ENCODE measurements around the gene MOCOS.

Gene MOCOS

DNA sequence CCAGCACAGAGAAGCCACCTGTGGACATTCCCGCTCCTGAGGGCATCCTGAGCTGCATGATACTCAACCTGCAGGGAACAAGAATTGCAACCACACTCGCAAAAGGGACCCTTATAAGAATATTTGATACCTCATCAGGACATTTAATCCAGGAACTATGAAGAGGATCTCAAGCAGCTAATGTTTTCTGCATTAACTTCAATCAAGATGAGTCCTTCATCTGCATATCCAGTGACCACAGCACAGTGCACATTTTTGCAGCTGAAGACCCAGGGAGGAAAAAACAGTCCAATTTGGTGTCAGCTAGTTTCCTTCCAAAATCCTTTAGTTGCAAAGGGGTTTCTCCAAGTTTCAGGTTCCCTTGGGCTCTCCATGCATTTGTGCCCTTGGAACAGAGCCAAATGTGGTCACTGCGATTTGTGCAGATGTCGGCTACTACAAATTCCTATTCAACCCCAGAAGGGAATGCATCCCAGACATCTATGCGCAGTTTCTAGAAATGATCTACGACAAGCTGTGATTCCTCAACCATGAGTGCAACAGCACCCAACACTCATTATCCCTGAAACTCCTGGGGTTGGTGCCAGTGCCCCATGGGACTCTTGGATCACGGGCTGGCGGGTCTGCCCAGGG, 86.9 kb downstream of the MOCOS start:
- no peak for DNase-seq

DNA sequence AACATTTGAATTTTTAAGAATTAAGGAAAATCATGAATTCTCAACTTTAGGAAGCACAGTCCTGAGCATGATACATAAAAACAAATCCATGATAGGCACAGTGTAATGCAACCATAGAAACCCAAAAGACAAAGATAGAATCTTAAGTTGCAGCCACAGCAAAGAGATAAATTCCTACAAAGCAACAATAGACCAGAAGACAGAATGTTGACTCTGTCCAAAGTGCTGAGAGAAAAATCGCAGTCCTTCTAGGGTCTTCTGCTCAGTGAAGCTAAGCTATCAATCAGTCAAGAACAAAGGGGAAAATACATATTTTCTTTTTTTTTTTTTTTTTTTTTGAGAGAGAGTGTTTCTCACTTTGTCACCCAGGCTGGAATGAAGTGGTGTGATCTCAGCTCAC, 88.3 kb downstream of the MOCOS start:
- DNase-seq, result no peak

DNA sequence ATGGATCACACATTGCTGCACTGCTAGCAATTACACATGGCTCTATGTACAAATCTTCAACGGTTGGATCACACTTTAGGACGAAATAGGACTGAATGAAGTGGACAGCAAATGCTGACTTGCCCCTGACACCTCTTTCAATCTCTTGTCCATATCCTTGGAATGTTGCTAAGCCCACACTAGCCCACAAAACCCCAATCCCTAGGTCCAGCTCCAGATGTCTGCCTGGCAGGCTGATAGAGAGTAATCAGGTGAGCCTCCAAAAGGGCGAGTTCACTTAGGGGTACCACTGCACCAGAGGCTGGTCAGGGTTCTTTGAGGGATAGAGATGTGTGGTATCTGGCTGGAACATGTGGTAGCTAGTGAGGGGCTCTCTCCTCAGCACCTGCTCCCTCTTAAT, 91.7 kb downstream of the MOCOS start:
- no peak for DNase-seq

DNA sequence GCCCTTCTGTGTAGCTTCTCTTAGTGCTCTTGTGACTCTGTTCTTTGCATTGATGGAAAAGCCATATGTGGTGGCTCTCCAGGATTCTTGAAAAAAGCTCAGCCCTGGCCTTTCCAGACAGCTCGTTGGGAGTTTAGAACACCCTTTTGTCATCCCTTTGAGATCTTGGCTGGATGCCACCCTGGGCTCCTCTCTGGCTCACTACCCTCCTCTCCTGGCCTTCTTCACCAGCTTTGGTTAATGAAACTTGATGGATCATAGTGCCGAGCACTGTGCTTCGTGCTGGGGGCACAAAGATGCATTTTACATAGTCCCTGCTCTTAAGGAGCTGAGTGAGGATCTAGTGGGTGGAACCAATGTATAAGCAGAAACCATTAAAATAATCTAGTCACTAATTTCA, 94.6 kb downstream of the MOCOS start:
- no peak for DNase-seq

DNA sequence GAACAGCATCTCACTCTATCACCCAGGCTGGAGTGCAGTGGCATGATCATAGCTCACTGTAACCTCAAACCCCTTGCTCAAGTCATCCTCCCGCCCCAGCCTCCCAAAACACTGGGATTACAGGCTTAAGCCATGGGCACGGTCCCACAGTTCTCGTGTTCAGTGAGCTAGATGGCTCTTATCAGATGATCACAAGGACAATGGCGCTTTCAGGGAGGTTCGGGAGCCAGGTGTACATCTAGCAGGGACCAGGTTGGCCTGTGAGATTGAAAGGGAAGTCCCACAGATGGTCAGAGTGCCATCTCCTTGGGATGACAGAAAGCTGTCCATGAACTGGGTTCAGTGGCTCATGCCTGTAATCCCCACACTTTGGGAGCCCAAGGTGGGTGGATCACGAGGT, 96.2 kb downstream of the MOCOS start:
- no peak for DNase-seq

DNA sequence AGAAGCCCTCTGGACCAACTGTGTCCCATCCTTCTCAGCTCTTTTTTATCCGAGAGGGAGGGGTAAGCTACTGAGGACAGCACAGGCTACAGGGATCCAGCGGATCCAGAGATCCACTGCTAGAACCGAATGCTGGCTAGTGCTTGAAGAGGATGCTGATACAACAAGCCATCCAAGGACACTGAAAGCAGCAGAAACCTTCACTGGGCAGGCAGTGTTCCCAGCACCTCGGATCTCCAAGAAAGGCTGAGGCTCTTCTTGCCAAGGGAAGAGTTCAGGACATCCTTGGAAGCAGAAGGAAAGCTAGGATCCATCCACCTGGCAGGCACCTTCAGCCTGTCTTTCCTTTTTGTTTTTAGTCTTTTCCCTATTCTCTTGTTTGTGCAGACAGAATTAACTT, 97.0 kb downstream of the MOCOS start:
- DNase-seq, result no peak

DNA sequence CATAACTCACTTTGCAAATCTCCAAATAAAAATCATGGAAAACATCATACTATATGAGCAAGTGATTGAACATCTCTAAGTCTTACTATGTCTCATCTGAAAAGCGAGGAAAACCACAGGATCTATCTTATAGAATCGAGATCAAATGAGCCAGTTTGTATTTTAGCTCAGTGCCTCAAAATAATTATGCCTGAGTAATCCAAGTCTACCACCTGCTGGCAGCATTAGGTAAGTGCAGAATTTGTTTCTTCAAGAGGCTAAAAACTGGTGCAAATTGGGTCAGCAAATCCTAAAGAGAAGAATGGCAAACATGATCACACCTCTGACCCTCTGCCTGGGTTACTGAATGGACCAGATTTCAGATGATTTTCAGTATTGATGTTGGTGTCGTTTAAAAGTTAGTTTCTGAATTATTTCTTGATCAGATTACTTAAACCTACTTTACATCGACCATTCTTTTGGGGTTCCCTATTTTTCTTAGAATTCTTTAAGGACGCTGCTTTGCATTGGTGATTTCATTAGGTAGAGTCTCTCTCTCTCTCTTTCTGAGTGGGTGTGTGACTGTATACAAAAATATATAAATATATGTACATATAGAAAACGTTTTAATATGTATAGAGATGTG, 97.5 kb downstream of the MOCOS start:
- DNase-seq, result peak; percentile 79

DNA sequence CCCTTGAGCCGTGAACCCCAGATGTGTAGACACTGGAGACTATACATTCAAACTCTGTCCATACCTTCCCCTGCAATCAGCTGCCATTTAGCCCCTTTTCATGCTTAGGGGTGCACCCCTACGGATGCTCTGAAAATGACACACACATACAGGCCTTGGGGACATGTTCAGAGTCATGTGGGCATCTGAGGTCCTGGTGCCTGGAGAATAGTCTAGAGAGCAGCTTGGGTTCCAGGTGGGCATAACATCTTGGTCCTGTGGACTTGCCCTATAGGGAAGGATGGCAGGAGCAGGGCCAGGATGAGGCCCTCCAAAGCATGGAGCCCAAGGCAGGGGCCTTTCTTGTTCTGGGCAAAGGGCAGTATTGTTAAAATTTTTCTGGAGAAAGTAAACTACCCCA, 100.4 kb downstream of the MOCOS start:
- DNase-seq, result no peak

DNA sequence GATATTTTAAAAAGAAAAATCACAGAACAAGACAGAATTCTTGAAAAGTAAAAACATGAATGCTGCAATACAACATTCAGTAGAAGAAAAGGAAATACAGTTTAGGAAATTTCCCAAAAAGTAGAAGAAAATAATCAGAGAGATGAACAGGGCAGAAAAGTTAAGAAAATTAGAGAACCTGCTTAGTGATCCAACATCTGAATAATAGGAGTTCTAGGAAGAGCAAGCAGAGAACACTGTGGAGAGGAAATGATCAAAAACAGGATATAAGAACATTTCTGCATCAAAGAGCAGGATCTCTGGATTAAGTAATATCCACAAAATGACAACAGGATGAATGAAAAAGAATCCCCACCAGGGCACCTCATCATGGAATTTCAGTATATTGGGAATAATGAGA, 101.4 kb downstream of the MOCOS start:
- DNase-seq, result no peak

DNA sequence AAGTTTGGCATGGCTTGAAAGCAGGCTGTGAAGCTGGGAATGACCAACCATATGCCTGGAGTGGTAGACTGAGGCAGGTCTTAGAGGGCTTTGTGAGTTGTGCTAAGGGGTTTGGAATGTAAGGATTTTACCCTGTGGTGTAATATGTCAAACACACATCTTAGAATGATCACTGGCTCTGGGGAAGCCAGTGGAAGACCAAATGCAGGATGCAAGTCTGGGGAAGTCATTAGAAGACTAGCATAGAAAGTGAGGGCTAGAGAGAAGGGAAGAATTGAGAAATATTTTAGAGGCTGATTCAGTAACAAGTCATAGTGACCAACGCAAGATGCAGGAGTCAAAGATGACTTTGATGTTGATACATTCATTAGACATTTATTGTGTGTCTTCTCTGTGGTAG, 106.7 kb downstream of the MOCOS start:
- no peak for DNase-seq

DNA sequence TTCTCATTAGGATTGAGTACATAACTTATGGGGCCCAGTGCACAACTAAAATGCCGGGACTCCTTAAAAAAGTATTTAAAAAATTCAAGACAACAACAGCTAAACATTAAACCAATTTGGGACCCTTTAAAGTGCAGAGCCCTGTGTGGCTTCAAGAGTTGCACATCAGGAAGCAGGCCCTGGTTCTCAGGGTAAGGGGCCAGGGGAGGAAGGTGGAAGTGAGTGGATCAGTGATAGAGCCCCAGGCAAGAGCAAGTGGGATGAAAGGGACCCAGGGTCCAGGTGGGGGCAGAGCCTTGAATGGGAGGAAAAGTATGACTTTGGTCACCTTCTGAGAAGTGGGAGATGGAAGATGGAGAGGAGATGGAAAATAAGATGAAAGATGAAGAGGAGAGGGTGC, 107.9 kb downstream of the MOCOS start:
- no peak for DNase-seq

DNA sequence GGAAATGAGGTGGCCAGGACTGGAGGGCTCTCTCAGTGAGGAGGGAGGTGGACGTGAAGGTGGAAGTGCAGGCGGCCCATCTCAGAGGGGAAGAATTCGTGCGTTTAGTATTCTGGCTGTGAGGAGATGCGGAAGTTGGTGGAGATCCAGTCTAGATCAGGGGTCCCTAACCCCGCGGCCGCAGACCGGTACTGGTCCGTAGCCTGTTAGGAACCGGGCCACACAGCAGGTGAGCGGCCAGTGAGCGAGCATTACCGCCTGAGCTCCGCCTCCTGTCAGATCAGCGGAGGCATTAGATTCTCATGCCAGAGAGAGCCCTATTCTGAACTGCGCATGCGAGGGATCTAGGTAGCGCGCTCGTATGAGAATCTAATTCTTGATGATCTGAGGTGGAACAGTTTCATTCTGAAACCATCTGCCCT, 108.6 kb downstream of the MOCOS start:
- DNase-seq, result no peak

DNA sequence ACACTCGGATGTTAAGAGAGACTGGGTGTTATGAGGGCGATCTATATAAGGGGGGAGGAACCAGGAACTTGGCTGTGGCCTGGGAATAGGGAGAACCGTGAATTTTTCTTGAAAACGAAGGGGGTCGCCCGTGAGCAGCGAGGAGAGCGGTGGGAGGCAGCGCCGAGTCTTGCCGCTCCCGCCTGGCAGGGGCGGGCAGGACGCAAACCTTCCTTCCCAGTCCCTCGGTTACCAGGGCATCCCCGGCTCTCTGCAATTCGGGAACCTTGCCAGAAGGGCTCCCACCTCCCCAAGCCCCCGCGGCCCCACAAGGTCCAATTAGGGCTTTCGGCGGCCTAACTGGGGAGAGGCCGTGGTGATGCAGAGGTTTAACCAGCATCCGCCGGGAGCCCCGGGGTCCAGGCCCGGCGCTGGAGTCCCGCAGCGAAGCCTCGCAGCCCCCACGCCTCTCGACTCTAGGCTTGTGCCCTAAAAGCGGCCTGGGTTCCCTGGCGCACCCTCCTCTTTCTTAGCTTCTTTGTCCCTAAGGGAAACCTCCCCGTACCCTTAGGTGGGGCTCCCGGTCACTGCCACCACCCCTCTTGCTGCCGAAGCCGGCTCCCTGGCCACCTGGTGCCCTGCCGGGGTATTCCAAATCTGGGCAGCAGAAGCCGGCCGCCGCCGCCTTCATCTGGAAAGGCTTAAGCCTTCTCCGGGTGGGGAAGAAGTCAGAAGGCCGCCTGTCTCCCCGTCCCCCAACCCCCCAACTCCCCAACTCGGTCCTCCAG, 109.5 kb downstream of the MOCOS start:
- DNase-seq, result peak; percentile 34

DNA sequence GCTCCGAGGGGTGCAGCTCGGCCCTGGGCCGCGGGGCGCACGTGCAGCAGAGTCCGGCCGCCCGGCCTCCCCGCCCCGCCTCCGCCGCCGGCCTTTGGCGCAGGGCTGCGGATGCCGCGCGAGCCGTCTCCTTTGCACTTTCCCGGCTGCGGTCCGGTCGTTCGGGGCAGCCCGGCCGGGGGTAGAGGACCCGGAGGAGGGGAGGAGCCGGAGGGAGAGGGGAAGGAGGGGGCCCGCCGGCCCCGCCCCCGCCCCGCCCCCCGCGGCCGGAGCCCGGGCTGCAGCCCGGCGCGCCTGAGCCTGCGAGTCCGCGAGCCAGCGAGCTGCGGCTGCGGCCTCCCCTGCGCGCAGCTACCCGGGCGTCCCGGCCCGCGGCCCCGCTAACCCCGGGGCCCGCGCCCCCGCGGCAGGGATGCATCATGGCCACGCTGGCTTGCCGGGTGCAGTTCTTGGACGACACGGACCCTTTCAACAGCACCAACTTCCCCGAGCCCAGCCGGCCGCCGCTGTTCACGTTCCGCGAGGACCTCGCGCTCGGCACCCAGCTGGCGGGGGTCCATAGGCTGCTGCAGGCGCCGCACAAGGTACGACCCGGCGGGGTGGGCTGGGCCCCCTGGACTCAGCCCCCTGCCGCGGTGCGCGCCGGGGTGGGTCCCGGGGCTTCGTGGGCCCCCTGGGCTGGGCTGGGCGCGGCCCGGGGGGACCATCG, 110.3 kb downstream of the MOCOS start, which contains the start of gene FHOD3:
FHOD3 (plus strand) TSS at position 297 of the 709 bp plus-strand sequence; CDS start at position 420, 123 bp downstream.
- DNase-seq, result peak; percentile 7

DNA sequence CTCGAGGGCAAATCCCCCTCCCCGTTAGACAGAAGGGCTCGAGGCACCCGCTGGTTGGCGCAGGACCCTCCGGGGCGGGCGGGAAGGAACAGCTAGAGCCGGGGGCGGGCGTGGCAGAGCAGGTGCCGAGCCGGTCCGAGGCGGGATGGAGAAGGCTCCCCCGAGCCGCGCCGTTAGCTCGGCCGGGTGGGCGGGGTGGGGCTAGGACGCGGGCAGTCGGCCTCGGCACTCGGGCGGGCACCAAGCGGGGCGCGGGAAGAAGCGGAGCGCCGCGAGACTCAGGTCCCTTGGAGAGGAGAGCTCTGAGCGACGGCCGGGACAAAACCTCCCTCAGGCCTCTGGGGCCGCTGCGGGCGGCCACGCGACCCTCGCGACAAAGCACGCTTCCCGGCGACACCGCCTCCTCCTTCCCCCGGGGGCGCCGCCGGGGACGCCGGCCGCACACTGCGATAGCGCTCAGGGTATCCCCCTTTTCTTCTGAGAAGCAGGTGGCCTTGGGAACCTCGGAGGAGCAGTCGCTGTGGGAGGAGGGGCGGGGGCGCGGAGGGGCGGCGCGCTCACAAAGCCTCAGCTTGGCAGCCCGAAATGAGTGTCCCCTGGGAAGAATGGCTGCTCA, 110.9 kb downstream of the MOCOS start:
- DNase-seq, result no peak

DNA sequence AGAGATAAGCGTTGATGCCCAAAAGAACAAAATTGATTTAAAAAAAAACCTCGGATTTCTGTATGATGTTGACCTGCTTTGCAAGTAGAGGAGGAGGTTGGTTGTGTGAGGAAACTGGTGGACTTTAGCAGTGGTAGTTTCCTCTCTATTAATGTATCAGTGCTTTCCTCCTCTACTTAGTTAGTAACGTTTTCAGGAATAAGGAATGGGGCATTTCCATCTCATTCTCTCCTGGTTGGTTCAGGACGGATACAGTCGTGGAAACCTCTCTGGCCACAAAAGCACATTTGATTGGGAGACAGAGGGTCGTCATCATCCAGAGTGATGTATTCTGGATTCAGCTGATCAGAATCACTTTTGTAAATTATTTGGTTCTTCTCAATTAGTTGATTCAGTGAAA, 111.7 kb downstream of the MOCOS start:
- DNase-seq, result no peak

DNA sequence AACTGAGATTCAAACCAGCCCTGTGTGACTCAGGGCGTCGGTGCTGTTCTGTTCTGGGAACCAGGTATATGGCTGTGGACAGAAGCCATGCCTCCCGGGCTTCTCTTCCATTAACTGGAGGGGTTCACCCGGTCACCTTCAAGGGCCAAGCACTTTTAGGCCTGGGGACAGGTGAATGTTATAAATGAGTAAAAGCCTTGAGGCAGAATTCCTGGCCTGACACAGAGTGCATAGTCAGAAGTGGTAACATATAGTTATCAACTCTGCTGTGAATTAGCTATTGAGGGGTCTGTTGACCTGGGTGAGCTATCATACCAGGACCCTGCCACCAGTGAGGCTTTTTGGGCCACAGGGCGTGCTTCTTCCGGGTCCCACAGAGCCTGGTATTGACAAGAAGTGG, 112.9 kb downstream of the MOCOS start:
- no peak for DNase-seq

DNA sequence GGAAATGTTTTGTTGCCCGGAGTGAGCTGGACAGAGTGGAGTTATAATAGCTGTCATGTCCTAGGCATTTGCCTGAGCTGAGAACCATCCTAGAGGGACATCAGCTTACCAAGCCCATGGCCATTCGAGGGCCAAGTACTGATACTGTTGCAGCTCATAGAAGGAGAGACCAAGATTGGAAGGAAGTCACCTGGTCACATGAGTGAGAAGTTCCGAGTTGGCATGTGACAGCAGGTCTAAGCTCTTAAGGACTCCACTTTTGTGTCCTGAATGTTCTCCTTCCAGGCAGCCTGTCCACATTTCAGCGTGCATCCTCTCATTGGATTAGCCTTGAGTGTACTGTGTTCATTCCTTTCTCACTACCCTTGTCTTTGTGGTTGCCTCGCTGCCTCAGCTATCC, 114.6 kb downstream of the MOCOS start:
- no peak for DNase-seq

DNA sequence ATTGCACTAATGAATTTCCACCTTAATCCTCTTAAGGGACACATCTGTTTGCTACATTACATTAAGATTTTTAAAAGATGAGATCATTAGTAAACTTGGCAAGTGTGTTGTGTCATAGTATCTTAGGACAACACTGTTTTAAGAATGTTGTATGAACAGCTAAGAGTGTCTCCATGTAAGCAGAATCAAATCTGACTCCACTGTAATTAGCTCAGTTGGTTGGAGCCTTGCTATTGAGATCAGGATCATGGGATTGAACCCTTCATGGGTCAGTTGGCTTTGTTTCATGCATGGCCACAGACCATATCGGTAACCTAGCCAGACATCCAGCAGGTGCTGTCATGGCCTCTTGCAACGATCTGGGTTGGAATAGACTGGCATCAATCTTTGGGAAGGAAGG, 115.4 kb downstream of the MOCOS start:
- no peak for DNase-seq

DNA sequence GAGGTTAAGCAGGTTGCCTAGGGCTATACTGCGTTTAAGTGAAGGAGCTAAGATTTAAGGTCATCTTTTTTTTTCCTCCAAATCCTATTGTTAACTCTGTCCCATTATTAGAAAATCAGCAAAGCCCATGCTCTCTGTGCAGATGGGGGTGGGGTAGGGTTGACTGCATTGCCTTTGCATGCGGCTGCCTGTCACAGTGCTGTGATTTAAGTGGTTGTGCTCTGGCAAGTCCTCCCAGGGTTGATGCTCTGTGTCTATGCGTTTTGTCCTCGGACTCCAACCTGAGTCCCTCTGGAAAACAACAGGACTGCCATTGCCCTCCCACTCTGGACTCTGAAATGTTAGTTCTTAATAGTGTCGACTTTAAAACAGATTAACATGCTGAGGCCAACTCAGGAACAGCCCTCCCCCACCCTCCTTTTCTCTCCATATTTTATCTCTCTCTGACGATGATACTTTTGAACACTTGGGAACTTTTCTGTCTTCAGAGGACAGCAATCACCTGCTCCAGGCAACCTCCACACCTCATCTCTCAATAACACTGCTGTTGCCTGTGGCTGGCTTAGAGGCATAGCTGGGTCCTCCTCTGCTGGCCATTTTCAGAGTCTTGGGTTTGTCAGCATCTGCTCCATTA, 116.0 kb downstream of the MOCOS start:
- no peak for DNase-seq

DNA sequence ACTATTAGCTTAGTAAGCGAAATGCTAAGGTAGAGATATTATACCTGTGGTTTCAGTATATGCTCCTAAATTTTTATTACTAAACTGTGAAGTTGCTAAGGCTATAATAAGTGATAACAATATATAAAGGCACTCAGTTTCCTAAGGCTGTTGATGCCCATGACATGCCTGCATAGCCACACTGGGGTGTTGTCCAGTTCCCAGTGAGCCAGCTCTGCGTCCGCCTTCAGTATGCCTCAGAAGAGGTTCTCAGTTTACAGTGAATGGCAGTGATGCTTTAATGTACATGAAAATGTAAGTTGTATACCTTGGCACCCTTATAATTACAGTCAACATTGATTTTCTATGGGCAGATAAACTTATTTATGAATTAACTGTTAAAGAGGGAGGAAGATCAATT, 117.4 kb downstream of the MOCOS start:
- DNase-seq, result no peak

DNA sequence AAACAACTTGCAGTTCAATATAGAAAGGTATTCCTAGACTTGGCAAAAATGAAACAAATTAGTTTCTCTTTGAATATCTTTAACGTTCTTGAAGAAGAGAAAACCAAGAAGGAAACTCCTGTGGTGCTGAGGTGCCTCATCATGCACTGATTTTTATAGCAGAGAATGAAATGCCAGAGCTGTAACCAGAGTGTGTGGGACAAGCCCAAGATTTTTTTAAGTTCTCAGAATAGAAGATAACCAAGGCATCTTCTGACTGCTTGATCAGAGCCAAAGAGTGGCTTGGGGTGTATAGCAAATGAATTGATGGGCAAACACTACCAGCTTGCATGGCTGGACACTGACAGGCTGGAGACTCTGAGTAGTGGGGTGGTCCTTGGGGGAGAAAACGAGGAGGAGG, 118.1 kb downstream of the MOCOS start:
- DNase-seq, result no peak

DNA sequence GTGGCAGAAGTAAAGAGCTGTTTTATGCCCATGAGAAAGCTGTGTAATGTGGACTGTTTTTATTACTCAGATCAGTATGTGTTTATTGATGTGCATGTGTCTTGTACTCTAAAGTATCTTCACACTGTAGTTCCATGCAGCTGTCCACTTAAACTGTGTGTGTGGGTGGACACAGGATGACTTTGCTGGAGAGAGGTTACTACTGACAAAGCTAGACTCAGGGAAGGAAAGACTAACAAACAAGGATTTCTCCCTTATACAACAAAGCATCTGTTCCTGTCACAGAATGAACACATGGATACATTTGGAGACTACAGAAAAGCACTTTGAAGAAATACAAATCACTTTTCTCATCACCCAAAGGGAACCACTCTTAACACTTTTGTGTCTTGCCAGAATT, 120.2 kb downstream of the MOCOS start:
- DNase-seq, result no peak
